Measurements from ENCODE around the gene HMCN2.

- TF ChIP-seq CTCF (IDR thresholded peaks at IDR 0.05), result no peak
- no peak for TF ChIP-seq POLR2AphosphoS5 (IDR thresholded peaks at IDR 0.05)
- no peak for TF ChIP-seq POLR2A (IDR thresholded peaks at IDR 0.05)
Measured at GRCh38 chr9:130402243-130402642, 136.7 kb downstream of the HMCN2 start.

All from stomach (tissue), 4 donors.